GM19238 (cell line): ENCODE data around the gene UTS2R.

Source experiments
- DNase-seq: peaks from one replicate; pipeline ENCODE4 v3.0.0; 2011; ENCODE audit warnings: low spot score; ENCODE audit not compliant: insufficient read length

Gene UTS2R

GRCh38 chr17:82388223-82388921 lies 16.8 kb downstream of the UTS2R start:
- DNase-seq, result no peak

- DNase-seq, result no peak
Measured at GRCh38 chr17:82388922-82389283, 17.3 kb downstream of the UTS2R start.

GRCh38 chr17:82389379-82389778 lies 17.8 kb downstream of the UTS2R start:
- no peak for DNase-seq

- no peak for DNase-seq
Measured at GRCh38 chr17:82390015-82390859, 18.7 kb downstream of the UTS2R start.

GRCh38 chr17:82390860-82391435 lies 19.4 kb downstream of the UTS2R start:
- no peak for DNase-seq

GRCh38 chr17:82391496-82392066 lies 20.0 kb downstream of the UTS2R start:
- DNase-seq, result no peak

GRCh38 chr17:82392209-82392920 lies 20.8 kb downstream of the UTS2R start:
- DNase-seq, result no peak

GRCh38 chr17:82392941-82393340 lies 21.4 kb downstream of the UTS2R start:
- DNase-seq, result no peak

GRCh38 chr17:82394278-82394677 lies 22.7 kb downstream of the UTS2R start:
- no peak for DNase-seq

GRCh38 chr17:82396601-82397435 lies 25.3 kb downstream of the UTS2R start:
- DNase-seq, result no peak

GRCh38 chr17:82397449-82398335 lies 26.1 kb downstream of the UTS2R start:
- no peak for DNase-seq

GRCh38 chr17:82399041-82399441 lies 27.5 kb downstream of the UTS2R start:
- no peak for DNase-seq

GRCh38 chr17:82399601-82400101 lies 28.1 kb downstream of the UTS2R start:
- DNase-seq, result no peak

GRCh38 chr17:82400206-82400605 lies 28.6 kb downstream of the UTS2R start:
- DNase-seq, result no peak

GRCh38 chr17:82400830-82401229 lies 29.3 kb downstream of the UTS2R start:
- DNase-seq, result peak; percentile 90

- peak; percentile 87 for DNase-seq
Measured at GRCh38 chr17:82402865-82403264, 31.3 kb downstream of the UTS2R start.

- DNase-seq, result no peak
Measured at GRCh38 chr17:82403662-82404660, 32.4 kb downstream of the UTS2R start.

GRCh38 chr17:82405051-82405450 lies 33.5 kb downstream of the UTS2R start:
- no peak for DNase-seq
